HG03103 (cell line): ENCODE measurements around the gene PDE4D.
"Not testable (repeated sequence)": the region's sequence is repeated elsewhere in the genome, so short reads cannot be mapped to it uniquely, and the experiment has no call there.

Source experiments
- ATAC-seq: cut with Tn5 transposase; IDR thresholded peaks from one replicate; pipeline ENCODE4 v1.9.1; 2021; ENCODE audit warnings: low read depth; ENCODE audit not compliant: unreplicated experiment

Gene PDE4D

GRCh38 chr5:59496524-59497134, 396.9 kb downstream of the PDE4D start:
- ATAC-seq: no peak

GRCh38 chr5:59491945-59492344, 401.6 kb downstream of the PDE4D start:
- no peak for ATAC-seq

DNA sequence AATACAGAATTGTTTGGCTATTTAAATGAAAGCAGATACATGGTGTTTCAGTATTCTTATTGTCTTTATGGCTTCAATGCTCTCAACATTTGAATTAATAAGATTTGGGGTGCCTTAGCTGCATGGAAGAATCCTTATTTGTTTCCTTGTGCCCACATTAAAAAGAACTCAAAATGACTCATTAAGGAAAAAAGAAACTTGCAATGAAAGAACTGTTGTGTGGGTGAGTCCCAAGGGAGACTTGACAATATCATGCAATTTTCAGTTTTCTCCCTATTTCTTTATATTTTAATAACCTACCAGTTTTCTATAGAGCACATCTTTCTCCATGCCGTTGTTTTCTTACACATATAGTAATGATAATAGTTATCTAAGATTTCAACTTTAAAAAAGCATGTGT, 404.0 kb downstream of the PDE4D start:
- no peak for ATAC-seq

DNA sequence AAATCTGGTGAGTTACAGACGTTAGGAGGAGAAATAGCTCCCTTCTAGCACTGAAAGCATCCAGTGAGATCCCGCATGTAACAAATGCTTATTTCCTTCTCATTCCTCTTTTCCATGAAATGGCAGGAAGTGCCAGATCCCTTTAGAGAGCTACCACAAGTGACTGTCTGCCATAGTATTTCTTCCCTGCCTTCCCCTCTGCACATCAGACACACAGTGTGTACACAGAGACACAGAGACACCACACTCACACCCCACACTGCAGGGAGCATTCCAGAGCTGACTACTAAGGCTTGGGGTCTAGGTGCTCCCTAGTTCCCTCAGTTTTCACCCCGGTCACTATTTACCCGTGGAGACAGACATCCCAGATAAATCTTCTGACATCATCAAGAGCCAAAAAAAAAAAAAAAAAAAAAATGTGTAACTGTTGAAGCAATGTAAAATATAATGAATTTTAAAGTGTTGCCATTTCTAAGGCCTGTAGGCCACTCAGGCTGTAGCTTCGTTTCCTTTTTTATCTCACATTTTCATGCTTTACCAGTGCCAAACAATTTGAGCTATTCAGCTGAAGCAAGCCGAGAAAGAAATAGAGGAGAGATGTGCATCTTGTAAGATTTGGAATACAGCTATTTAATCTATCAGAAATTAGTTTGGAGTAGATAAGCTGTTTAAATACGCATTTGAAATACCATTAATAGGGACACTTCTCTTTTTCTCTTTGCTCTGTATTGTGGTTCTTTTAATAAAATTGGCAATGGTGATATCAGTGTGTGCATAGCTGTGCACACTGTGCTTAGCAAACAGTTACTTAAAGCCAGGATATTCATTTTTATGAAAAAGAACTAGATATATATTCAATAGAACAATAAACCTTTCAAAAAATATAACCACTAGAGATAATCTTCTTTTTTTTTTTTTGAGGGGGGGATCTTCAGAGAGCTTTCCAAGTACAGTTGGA, 405.5 kb downstream of the PDE4D start:
- no peak for ATAC-seq

DNA sequence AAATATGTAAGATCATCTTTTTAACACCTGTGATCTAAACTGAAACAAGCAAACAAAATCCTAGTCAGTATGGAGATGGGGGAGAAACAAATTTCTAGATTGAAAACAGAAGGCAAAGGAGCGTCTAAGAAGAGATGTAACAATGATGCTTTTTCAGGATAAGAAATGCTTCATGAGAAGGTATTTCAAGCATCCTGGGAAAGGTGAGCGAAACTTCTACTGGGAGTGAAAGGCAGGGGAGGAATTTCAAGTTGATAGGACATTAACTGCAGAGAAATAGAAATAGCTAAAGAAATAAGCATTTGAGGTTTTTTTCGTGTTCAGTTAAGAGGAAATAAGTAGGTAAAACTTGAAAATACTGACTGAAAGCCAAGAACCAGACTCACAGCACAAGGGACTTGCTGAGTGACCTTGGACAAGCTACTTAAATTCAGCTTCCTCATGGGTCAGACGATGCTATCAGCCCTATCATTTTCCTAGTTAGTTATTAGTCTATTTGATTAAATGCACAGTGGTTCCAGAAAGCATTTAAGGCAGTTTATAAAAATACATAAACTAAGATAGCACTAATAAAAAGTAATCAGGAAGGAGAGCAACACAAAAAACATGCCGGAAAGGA, 406.3 kb downstream of the PDE4D start:
- no peak for ATAC-seq

DNA sequence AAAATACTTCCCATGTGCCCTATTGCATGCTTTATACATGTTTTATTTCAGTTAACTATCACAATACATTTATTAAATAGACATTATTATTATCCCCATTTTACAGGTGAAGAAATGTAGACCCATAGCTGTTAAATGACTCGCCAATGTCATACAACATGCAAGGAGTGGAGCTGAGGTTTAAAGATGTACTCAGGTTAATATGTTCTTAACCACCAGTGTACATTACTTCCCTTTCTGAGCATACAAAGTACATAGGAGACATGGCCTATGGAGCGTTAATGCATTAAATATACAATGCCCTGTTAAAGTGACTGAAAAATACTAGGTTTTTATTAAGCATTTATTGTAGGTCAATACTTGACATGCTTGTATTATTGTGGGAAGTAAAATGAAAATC, 407.0 kb downstream of the PDE4D start:
- no peak for ATAC-seq

- no peak for ATAC-seq
Measured at GRCh38 chr5:59485629-59486439, 407.7 kb downstream of the PDE4D start.

DNA sequence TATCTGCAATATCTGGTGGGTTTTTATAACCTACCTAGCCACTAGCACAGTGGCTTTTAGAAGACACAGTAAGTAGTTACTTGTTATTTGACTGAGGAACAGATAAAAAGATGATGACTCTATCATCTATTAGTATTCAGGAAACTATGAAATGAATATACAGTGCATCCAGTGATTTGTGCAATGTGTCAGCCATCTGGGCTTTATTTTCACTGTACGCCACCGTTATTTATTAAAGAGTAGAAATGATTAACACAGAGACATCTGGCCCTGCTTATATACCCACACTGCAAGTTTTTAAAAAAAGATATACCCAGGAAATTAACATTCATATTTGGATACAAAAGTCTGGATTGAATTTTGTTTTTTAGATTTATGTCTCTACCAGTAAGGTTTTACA, 408.4 kb downstream of the PDE4D start:
- no peak for ATAC-seq

- no peak for ATAC-seq
Measured at GRCh38 chr5:59484618-59485017, 408.9 kb downstream of the PDE4D start.

DNA sequence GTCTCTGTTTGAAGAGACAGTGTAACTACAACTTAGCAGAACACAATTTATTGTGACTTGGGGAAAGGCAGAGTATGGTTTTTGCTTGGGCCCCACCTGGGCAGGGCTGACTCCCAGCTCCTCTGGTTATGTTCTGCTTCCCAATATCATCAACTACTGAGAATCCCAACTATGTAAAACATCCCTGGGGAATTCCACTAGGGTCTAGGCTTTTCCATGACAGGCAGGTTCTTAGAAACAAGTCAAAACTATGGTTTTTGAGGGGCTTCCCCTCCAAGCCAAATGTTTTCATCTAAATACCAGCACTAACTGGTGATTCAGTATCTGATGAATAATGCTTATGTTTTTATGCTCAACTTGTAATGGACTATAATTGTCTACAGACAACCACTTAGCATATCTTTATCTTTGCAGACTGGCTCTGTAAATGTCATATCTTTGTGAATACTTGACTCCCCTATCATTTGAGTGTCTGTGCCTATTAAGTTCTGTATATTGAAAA, 409.5 kb downstream of the PDE4D start:
- ATAC-seq: no peak

DNA sequence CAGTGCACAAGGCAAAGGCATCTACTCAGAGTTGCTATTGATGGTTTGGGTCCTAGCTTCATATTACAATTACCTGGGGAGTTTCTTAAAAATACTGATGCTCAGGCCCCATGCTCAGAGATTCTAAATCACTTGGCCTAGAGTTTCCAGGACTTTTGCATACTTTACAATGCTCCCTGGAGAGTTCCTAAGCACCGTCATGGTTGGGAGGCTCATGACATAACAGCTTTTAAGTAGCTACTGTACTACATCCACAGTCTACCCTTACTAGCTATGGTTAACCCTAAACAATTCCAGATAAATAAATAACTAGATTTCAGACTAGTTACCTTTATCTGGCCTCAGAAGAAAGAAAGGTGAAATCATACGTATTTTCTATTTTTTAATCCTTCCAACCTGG, 414.4 kb downstream of the PDE4D start:
- no peak for ATAC-seq

- ATAC-seq: no peak
Measured at GRCh38 chr5:59474324-59474723, 419.2 kb downstream of the PDE4D start.

- no peak for ATAC-seq
Measured at GRCh38 chr5:59473611-59474010, 419.9 kb downstream of the PDE4D start.

- no peak for ATAC-seq
Measured at GRCh38 chr5:59471463-59471862, 422.1 kb downstream of the PDE4D start.

DNA sequence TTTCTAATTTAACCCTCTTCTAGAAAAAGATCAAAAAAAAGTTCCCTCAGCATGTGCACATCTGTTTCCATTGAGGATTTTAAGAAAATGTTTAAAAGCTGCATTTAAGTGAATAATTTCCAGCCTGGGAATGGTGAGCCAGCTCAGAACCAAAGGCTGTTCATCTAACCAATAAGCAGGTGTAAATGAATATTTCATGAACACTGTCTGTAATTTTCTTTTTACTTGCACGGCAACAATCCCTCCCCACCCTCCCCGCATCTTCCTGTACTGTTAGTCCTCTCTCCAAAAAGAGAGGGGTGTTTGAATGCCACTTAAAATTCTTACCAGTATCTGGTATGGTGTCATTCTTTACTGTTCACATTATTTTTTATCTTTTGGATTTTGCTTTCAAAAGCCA, 425.6 kb downstream of the PDE4D start:
- no peak for ATAC-seq

- no peak for ATAC-seq
Measured at GRCh38 chr5:59466271-59466670, 427.3 kb downstream of the PDE4D start.

DNA sequence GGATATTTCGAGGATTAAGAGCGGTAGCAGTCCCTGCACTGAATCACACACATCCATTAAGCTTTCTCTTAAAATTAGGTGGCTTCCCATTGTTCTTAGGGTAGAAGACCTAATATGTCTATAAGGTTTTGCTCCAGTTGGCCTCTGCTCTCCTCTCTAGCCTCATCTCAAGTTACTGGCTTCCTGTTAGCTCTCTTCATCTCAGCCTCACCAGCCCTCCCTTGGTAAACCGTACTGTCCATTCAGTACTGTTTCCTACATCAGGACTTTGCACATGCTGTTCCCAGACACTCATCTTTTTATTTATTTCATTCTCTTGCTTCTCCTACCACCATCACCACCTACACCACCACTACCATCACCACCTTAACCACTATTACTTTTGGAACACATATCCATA, 428.6 kb downstream of the PDE4D start:
- ATAC-seq: no peak

DNA sequence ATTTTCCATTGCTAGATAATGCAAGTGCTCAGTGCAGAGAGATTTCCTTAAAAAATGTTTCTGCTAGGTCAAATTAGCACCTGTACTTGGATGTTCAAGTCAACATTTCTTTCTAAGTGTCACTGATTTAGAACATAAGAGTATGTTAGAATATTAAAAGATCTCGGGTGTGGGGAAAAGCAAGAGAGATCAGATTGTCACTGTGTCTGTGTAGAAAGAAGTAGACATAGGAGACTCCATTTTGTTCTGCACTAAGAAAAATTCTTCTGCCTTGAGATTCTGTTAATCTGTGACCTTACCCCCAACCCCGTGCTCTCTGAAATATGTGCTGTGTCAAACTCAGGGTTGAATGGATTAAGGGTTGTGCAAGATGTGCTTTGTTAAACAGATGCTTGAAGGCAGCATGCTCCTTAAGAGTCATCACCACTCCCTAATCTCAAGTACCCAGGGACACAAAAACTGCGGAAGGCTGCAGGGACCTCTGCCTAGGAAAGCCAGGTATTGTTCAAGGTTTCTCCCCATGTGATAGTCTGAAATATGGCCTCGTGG, 429.8 kb downstream of the PDE4D start:
- ATAC-seq: not testable (repeated sequence)

- ATAC-seq: no peak
Measured at GRCh38 chr5:59462956-59463355, 430.6 kb downstream of the PDE4D start.
